GM12878 (cell line): Measurements from ENCODE around the gene MEMO1. TPM values are rescaled to one million over a fixed set of nuclear protein-coding genes. Genes with fewer than 3 reads are reported as not detected.
A peak's percentile ranks its signal among the peaks of the same experiment; 100 is the strongest.

ENCODE experiments used
- ATAC-seq: fragments of 200-7000 bp; cut with Tn5 transposase; 3 replicates; pipeline ENCODE4 v1.9.1; 2020; ENCODE audit warnings: mild to moderate bottlenecking, moderate library complexity
- BruUV-seq: library from RNA; stranded (reverse); fragments of 400-500 nt; replicated peaks from 2 replicates; lab custom pipeline; 2021; lab: Mats Ljungman, UMichigan
- CTCF ChIA-PET: fragments of 300-600 bp; sonication (Branson Sonifier 250); formaldehyde crosslinking; extraction: SDS; loops from one replicate; lab custom pipeline; 2021; ENCODE audit warnings: inconsistent platforms; lab: Yijun Ruan, JAX
- POLR2A ChIA-PET: fragments of 350-600 bp; formaldehyde crosslinking; extraction: SDS; loops from one replicate; lab custom pipeline; 2021; ENCODE audit warnings: inconsistent platforms; lab: Charles Lee
- RAD21 ChIA-PET: fragments of 300-600 bp; sonication (Branson Sonifier 250); formaldehyde crosslinking; loops from one replicate; lab custom pipeline; 2023; ENCODE audit warnings: antibody characterized with exemption; ENCODE audit not compliant: unreplicated experiment; lab: Charles Lee
- SMC1A ChIA-PET: fragments of 300-600 bp; sonication (Branson Sonifier 250); formaldehyde crosslinking; loops from one replicate; lab custom pipeline; 2023; ENCODE audit not compliant: unreplicated experiment, uncharacterized antibody; lab: Charles Lee
- DNase-seq: peaks from one replicate; pipeline ENCODE4 v3.0.0-alpha.2; 2011; ENCODE audit warnings: low read depth, low spot score
- FAIRE-seq: peaks from 3 replicates; lab custom pipeline; 2011; peaks lifted over from hg19 to GRCh38; lab: Jason Lieb, UNC
- H2AFZ ChIP-seq: 2 replicates; pipeline ENCODE4 v1.6.0; 2011; ENCODE audit warnings: low read depth, low read length, control low read depth; ENCODE audit not compliant: control insufficient read depth
- H3K27ac ChIP-seq: 2 replicates; pipeline ENCODE4 v1.5.1; 2011; ENCODE audit warnings: control low read depth; ENCODE audit not compliant: control insufficient read depth, insufficient read depth
- H3K27me3 ChIP-seq, 2 experiments: replicated peaks in 1 of 2; 2 replicates each; pipeline versions ENCODE4 v1.6.0 to v1.6.1; 2011; ENCODE audit warnings: low read length in 1 of 2; ENCODE audit not compliant: control insufficient read depth in 2 of 2, insufficient read depth in 2 of 2
- H3K36me3 ChIP-seq, 2 experiments: 2 replicates each; pipeline ENCODE4 v1.5.1; 2011; ENCODE audit warnings: low read length in 1 of 2; ENCODE audit not compliant: control insufficient read depth in 2 of 2, insufficient read depth in 2 of 2
- H3K4me1 ChIP-seq: 2 replicates; pipeline ENCODE4 v1.6.1; 2011; ENCODE audit warnings: mild to moderate bottlenecking, low read length, moderate library complexity, mixed read lengths; ENCODE audit not compliant: control insufficient read depth, insufficient read depth
- H3K4me2 ChIP-seq: 2 replicates; pipeline ENCODE4 v1.6.0; 2011; ENCODE audit warnings: control low read depth; ENCODE audit not compliant: control insufficient read depth, insufficient read depth
- H3K4me3 ChIP-seq: fragments of 200-600 bp; sonication (generic); 2 replicates; pipeline ENCODE4 v1.5.1; 2016
- H3K79me2 ChIP-seq: 2 replicates; pipeline ENCODE4 v1.6.0; 2011; ENCODE audit warnings: low read length; ENCODE audit not compliant: control insufficient read depth, insufficient read depth
- H3K9ac ChIP-seq: 2 replicates; pipeline ENCODE4 v1.8.0; 2011; ENCODE audit warnings: low read length, control low read depth, mixed read lengths; ENCODE audit not compliant: control insufficient read depth, insufficient read depth
- H3K9me3 ChIP-seq: replicated peaks from 3 replicates; pipeline ENCODE4 v1.5.1; 2011; ENCODE audit warnings: mild to moderate bottlenecking, low read length; ENCODE audit not compliant: control insufficient read depth, insufficient read depth
- H4K20me1 ChIP-seq: 2 replicates; pipeline ENCODE4 v1.6.0; 2011; ENCODE audit not compliant: control insufficient read depth, insufficient read depth
- BMI1 ChIP-seq: fragments of 450-650 bp; IDR thresholded peaks from 2 replicates; pipeline ENCODE4 v1.6.1; 2016; ENCODE audit warnings: mild to moderate bottlenecking, moderate library complexity, borderline replicate concordance
- CBFB ChIP-seq: IDR thresholded peaks from 2 replicates; pipeline ENCODE4 v1.6.1; 2016; ENCODE audit warnings: antibody characterized with exemption, low read depth
- CREM ChIP-seq: IDR thresholded peaks from 2 replicates; pipeline ENCODE4 v1.6.1; 2014; ENCODE audit warnings: antibody characterized with exemption, low read depth
- EED ChIP-seq: sonication (generic); IDR thresholded peaks from 2 replicates; pipeline ENCODE4 v1.6.1; 2016; ENCODE audit warnings: antibody characterized with exemption, low read depth
- ESRRA ChIP-seq: IDR thresholded peaks from 2 replicates; pipeline ENCODE4 v1.6.1; 2012; ENCODE audit warnings: mild to moderate bottlenecking, low read length, improper control_type of control experiment
- GABPA ChIP-seq: IDR thresholded peaks from 2 replicates; pipeline ENCODE4 v1.6.1; 2014; ENCODE audit warnings: antibody characterized with exemption, low read depth, mild to moderate bottlenecking, inconsistent platforms
- KDM1A ChIP-seq: fragments of 200-600 bp; sonication (generic); IDR thresholded peaks from 2 replicates; pipeline ENCODE4 v1.6.1; 2016; ENCODE audit warnings: borderline replicate concordance
- NR2F1 ChIP-seq: fragments of 450-650 bp; conservative IDR thresholded peaks from 2 replicates; pipeline ENCODE4 v1.6.1; 2017; ENCODE audit warnings: mild to moderate bottlenecking
- RAD21 ChIP-seq: IDR thresholded peaks from 2 replicates; pipeline ENCODE4 v1.6.1; 2011; ENCODE audit warnings: mild to moderate bottlenecking, low read depth, low read length, moderate library complexity; ENCODE audit not compliant: insufficient read depth
- RAD51 ChIP-seq: fragments of 450-650 bp; IDR thresholded peaks from 2 replicates; pipeline ENCODE4 v1.6.1; 2016; ENCODE audit warnings: moderate library complexity, mild to moderate bottlenecking, inconsistent platforms
- SIN3A ChIP-seq: IDR thresholded peaks from 2 replicates; pipeline ENCODE4 v1.6.1; 2012; ENCODE audit warnings: low read depth, low read length, improper control_type of control experiment
- SUZ12 ChIP-seq: fragments of 200-600 bp; sonication (generic); IDR thresholded peaks from one replicate; pipeline ENCODE4 v1.6.1; 2018; ENCODE audit warnings: antibody characterized with exemption, mild to moderate bottlenecking; ENCODE audit not compliant: unreplicated experiment
- TCF12 ChIP-seq: IDR thresholded peaks from 2 replicates; pipeline ENCODE4 v1.6.1; 2011; ENCODE audit warnings: low read depth, mild to moderate bottlenecking, low read length
- ZNF207 ChIP-seq: fragments of 450-650 bp; IDR thresholded peaks from 2 replicates; pipeline ENCODE4 v1.6.1; 2014; ENCODE audit warnings: antibody characterized with exemption, mild to moderate bottlenecking, borderline replicate concordance
- ZNF384 ChIP-seq: IDR thresholded peaks from 2 replicates; pipeline ENCODE4 v1.6.1; 2012; ENCODE audit warnings: low read depth, mild to moderate bottlenecking, low read length, improper control_type of control experiment, borderline replicate concordance
- WGBS: methylation state at CpG from one replicate; pipeline ENCODE4 v1.1.6; 2016; ENCODE audit warnings: low lambda C conversion rate; ENCODE audit not compliant: insufficient replicate concordance, insufficient coverage; ENCODE audit errors: missing lambda C conversion rate; 5-methylcytosine and 5-hydroxymethylcytosine counted together
- in situ Hi-C: fragments of 300-500 bp; cut with MboI; formaldehyde crosslinking; loops from 9 replicates; pipeline ENCODE4 v1.14.3; 2018; ENCODE audit warnings: mixed read lengths
- intact Hi-C: fragments of 100-400 bp; cut with micrococcal nuclease; formaldehyde crosslinking; loops from one replicate; pipeline ENCODE4 v1.14.2; 2022; ENCODE audit not compliant: unreplicated experiment
- polyA plus RNA-seq, 11 experiments: library from polyadenylated mRNA; depleted of rRNA in 4 of 11; unstranded in 6 of 11; stranded (reverse) in 5 of 11; fragments of >200 nt; fragmentation: Nextera tagmentation in 4 of 11; fragmentation: Illumina TruSeq in 1 of 11; extraction: Ambion mirVana in 4 of 11; extraction: Trizol in 1 of 11; gene quantifications; 1 replicate in 1 of 11; 2 replicates in 10 of 11; pipeline versions ENCODE4 v1.2.1 to v1.2.3, GENCODE V29; 2011 to 2016; ENCODE audit warnings: inconsistent platforms in 2 of 11, missing spikeins in 2 of 11, low read depth in 1 of 11
- total RNA-seq, 4 experiments: library from RNA; depleted of rRNA in 3 of 4; stranded (reverse); fragments of >200 nt in 3 of 4; fragmentation: Illumina TruSeq in 1 of 4; extraction: Trizol in 1 of 4; gene quantifications; 2 replicates each; pipeline versions ENCODE4 v1.2.1 to v1.2.3, GENCODE V29; 2013 to 2021
- TF ChIP-seq, protein P1 (sequence below): fragments of 450-650 bp; IDR thresholded peaks from 2 replicates; pipeline ENCODE4 v1.6.1; 2017; ENCODE audit warnings: antibody characterized with exemption, mild to moderate bottlenecking, moderate library complexity
- TF ChIP-seq, protein P2 (sequence below): IDR thresholded peaks from 2 replicates; pipeline ENCODE4 v1.6.1; 2012; ENCODE audit warnings: low read depth, low read length, improper control_type of control experiment

The MEMO1 gene
- total and polyA plus RNA-seq, 10 of the 15 experiments (the other 5 are each of a cell fraction or from before 2014, with no cell fraction given) = 39.8 to 99.1 (median 72.2) TPM

DNA sequence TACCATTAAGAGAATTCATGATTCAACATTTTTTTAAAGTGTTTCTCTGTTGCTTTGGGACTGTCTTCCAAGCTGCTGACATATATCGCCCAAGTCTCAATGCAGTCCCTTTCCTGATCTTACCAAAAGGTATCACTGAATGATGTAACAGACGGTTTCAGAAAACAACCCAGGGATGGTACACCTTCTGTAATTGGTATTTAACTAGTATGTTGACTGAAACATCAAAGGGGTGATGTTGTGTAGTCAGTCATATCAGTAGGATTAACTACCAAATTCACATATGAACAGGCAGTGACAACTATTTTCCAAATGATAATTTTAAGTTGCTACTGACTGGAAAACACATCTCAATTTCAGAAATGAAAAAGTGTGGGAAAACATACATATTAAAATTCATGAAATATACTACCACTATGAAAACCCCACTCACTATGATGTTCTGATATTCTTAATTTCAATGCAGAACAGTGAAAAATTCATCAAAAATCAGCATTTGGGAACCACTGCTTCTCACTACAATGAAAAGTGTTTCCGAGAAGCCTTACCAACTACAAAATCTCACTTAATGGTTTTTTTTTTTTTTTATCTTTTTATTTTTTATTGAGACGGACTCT lies 59.8 kb downstream of the MEMO1 start (continued):
- TF ChIP-seq, protein P1, sequence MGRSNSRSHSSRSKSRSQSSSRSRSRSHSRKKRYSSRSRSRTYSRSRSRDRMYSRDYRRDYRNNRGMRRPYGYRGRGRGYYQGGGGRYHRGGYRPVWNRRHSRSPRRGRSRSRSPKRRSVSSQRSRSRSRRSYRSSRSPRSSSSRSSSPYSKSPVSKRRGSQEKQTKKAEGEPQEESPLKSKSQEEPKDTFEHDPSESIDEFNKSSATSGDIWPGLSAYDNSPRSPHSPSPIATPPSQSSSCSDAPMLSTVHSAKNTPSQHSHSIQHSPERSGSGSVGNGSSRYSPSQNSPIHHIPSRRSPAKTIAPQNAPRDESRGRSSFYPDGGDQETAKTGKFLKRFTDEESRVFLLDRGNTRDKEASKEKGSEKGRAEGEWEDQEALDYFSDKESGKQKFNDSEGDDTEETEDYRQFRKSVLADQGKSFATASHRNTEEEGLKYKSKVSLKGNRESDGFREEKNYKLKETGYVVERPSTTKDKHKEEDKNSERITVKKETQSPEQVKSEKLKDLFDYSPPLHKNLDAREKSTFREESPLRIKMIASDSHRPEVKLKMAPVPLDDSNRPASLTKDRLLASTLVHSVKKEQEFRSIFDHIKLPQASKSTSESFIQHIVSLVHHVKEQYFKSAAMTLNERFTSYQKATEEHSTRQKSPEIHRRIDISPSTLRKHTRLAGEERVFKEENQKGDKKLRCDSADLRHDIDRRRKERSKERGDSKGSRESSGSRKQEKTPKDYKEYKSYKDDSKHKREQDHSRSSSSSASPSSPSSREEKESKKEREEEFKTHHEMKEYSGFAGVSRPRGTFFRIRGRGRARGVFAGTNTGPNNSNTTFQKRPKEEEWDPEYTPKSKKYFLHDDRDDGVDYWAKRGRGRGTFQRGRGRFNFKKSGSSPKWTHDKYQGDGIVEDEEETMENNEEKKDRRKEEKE = no peak
- TF ChIP-seq SUZ12 = no peak
- TF ChIP-seq GABPA = no peak
- TF ChIP-seq CREM = 0 out of 2 replicates have a peak, but pooled peaks have one; percentile 39
- TF ChIP-seq EED = peak; percentile 53; the same call in 1 of the 2 replicates
- TF ChIP-seq RAD51 = no peak
- TF ChIP-seq ZNF384 = no peak
- no peak for TF ChIP-seq RAD21
- TF ChIP-seq CBFB = no peak
- TF ChIP-seq, all 136 proteins: peak for 4

DNA sequence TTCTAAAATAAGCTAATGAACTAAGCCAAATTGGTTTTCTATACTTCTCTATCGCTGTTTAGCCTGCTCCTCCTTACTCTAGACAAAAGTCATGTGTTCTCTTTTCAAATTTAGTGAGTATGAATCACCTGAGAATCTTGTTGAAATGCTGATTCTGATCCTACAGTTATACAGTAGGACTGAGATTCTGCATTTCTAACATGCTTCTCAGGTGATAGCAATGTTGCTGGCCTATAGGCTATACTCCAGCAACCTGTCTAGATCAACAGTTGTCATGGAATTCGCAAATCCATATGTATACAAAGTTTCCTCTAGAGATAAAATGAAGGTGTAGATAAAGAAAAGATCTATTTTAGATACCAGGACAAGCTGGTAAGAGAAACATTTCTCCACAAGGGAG lies 62.9 kb downstream of the MEMO1 start:
- intact Hi-C loops = no loop called here
- POLR2A ChIA-PET = interaction anchor here (0.6 kb wide), 1 partner anchor 19 kb away, joined by 5 read pairs; no protein-coding TSS in a partner anchor
- no peaks in the 10 kb centered on the region for H3K27me3 ChIP-seq

More for the DNA sequence above, 62.9 kb downstream of the MEMO1 start:
- 78% methylated on average over 2 of the region's 2 CpGs for WGBS
- in situ Hi-C loops = no loop called here
- BruUV-seq = no TSS peak
- H2AFZ ChIP-seq = no peak overlapping the region
- H3K4me1 ChIP-seq = no peaks in the 10 kb centered on the region
- TF ChIP-seq ZNF384 (no peak), SIN3A (no peak), NR2F1 (no peak), TCF12 (no peak), ZNF207 (no peak), KDM1A (no peak), ESRRA (no peak), BMI1 (no peak)
- TF ChIP-seq, protein P2, sequence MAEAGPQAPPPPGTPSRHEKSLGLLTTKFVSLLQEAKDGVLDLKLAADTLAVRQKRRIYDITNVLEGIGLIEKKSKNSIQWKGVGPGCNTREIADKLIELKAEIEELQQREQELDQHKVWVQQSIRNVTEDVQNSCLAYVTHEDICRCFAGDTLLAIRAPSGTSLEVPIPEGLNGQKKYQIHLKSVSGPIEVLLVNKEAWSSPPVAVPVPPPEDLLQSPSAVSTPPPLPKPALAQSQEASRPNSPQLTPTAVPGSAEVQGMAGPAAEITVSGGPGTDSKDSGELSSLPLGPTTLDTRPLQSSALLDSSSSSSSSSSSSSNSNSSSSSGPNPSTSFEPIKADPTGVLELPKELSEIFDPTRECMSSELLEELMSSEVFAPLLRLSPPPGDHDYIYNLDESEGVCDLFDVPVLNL = no peak
- TF ChIP-seq, all 136 proteins: peak for 0
- no peak overlapping the region for H3K9ac ChIP-seq
- no peak for FAIRE-seq
- H3K4me2 ChIP-seq = no peak overlapping the region
- H4K20me1 ChIP-seq = no peaks in the 10 kb centered on the region
- H3K4me3 ChIP-seq = no peak overlapping the region
- H3K9me3 ChIP-seq = no peaks in the 10 kb centered on the region
- ATAC-seq = no peak
- CTCF ChIA-PET = interaction anchor here (0.6 to 1.6 kb wide), 2 partner anchors 11 to 52 kb away, joined by 3 to 4 read pairs; no protein-coding TSS in a partner anchor
- H3K36me3 ChIP-seq = no peaks in the 10 kb centered on the region
- SMC1A ChIA-PET = interaction anchor here (1.0 to 1.3 kb wide), 4 partner anchors 11 to 412 kb away, joined by 3 read pairs; no protein-coding TSS in a partner anchor
- RAD21 ChIA-PET = no interaction called here
- peaks cover 61% of the 10 kb centered on the region for H3K79me2 ChIP-seq
- DNase-seq = no peak
- no peak overlapping the region for H3K27ac ChIP-seq
